ENCODE results near the gene IFRD2.
"Not testable (repeated sequence)": the region's sequence is repeated elsewhere in the genome, so short reads cannot be mapped to it uniquely, and the experiment has no call there.

The IFRD2 gene

GRCh38 chr3:50300681-50301254 is 8.5 kb upstream of the IFRD2 start:
- DNase-seq: no peak

GRCh38 chr3:50299929-50300680 is 7.9 kb upstream of the IFRD2 start:
- no peak for DNase-seq

GRCh38 chr3:50299638-50299928 is 7.4 kb upstream of the IFRD2 start:
- no peak for DNase-seq

GRCh38 chr3:50298836-50299637 is 6.8 kb upstream of the IFRD2 start, which contains the start of the genes HYAL3 and NAA80:
HYAL3 (minus strand) TSS chr3:50299405; CDS start chr3:50295602, 3,803 bp downstream.
NAA80 (minus strand) TSS chr3:50299405; CDS start chr3:50297463, 1,942 bp downstream.
- peak; percentile 100 for DNase-seq

GRCh38 chr3:50297896-50298725 is 5.9 kb upstream of the IFRD2 start:
- no peak for DNase-seq

- DNase-seq: no peak
Measured at GRCh38 chr3:50297384-50297775, 5.2 kb upstream of the IFRD2 start.

- DNase-seq: no peak
Measured at GRCh38 chr3:50296721-50297383, 4.6 kb upstream of the IFRD2 start.

- no peak for DNase-seq
Measured at GRCh38 chr3:50295553-50296431, 3.6 kb upstream of the IFRD2 start.

GRCh38 chr3:50294492-50295403 is 2.5 kb upstream of the IFRD2 start:
- DNase-seq: no peak

- no peak for DNase-seq
Measured at GRCh38 chr3:50294089-50294488, 1.9 kb upstream of the IFRD2 start.

- DNase-seq: no peak
Measured at GRCh38 chr3:50293079-50293801, 1.0 kb upstream of the IFRD2 start.

GRCh38 chr3:50290161-50290641 is 2.0 kb downstream of the IFRD2 start:
- DNase-seq: no peak

GRCh38 chr3:50289130-50289529 is 3.1 kb downstream of the IFRD2 start:
- DNase-seq: no peak

- no peak for DNase-seq
Measured at GRCh38 chr3:50288387-50289007, 3.7 kb downstream of the IFRD2 start.

- DNase-seq: no peak
Measured at GRCh38 chr3:50287262-50287661, 5.0 kb downstream of the IFRD2 start.

- DNase-seq: no peak
Measured at GRCh38 chr3:50286322-50287227, 5.7 kb downstream of the IFRD2 start.

- not testable (repeated sequence) for DNase-seq
Measured at GRCh38 chr3:50284121-50284520, 8.1 kb downstream of the IFRD2 start.
